GM12878 (cell line): ENCODE measurements around the gene ANO3. TPM values are rescaled to one million over a fixed set of nuclear protein-coding genes. Genes with fewer than 3 reads are reported as not detected.

Experiments
- ATAC-seq: fragments of 200-7000 bp; cut with Tn5 transposase; 3 replicates; pipeline ENCODE4 v1.9.1; 2020; ENCODE audit warnings: mild to moderate bottlenecking, moderate library complexity
- BruUV-seq: library from RNA; stranded (reverse); fragments of 400-500 nt; replicated peaks from 2 replicates; lab custom pipeline; 2021; lab: Mats Ljungman, UMichigan
- CTCF ChIA-PET: fragments of 300-600 bp; sonication (Branson Sonifier 250); formaldehyde crosslinking; extraction: SDS; loops from one replicate; lab custom pipeline; 2021; ENCODE audit warnings: inconsistent platforms; lab: Yijun Ruan, JAX
- POLR2A ChIA-PET: fragments of 350-600 bp; formaldehyde crosslinking; extraction: SDS; loops from one replicate; lab custom pipeline; 2021; ENCODE audit warnings: inconsistent platforms; lab: Charles Lee
- RAD21 ChIA-PET: fragments of 300-600 bp; sonication (Branson Sonifier 250); formaldehyde crosslinking; loops from one replicate; lab custom pipeline; 2023; ENCODE audit warnings: antibody characterized with exemption; ENCODE audit not compliant: unreplicated experiment; lab: Charles Lee
- SMC1A ChIA-PET: fragments of 300-600 bp; sonication (Branson Sonifier 250); formaldehyde crosslinking; loops from one replicate; lab custom pipeline; 2023; ENCODE audit not compliant: unreplicated experiment, uncharacterized antibody; lab: Charles Lee
- DNase-seq: peaks from one replicate; pipeline ENCODE4 v3.0.0-alpha.2; 2011; ENCODE audit warnings: low read depth, low spot score
- FAIRE-seq: peaks from 3 replicates; lab custom pipeline; 2011; peaks lifted over from hg19 to GRCh38; lab: Jason Lieb, UNC
- H2AFZ ChIP-seq: 2 replicates; pipeline ENCODE4 v1.6.0; 2011; ENCODE audit warnings: low read depth, low read length, control low read depth; ENCODE audit not compliant: control insufficient read depth
- H3K27ac ChIP-seq: 2 replicates; pipeline ENCODE4 v1.5.1; 2011; ENCODE audit warnings: control low read depth; ENCODE audit not compliant: control insufficient read depth, insufficient read depth
- H3K27me3 ChIP-seq, 2 experiments: replicated peaks in 1 of 2; 2 replicates each; pipeline versions ENCODE4 v1.6.0 to v1.6.1; 2011; ENCODE audit warnings: low read length in 1 of 2; ENCODE audit not compliant: control insufficient read depth in 2 of 2, insufficient read depth in 2 of 2
- H3K36me3 ChIP-seq, 2 experiments: 2 replicates each; pipeline ENCODE4 v1.5.1; 2011; ENCODE audit warnings: low read length in 1 of 2; ENCODE audit not compliant: control insufficient read depth in 2 of 2, insufficient read depth in 2 of 2
- H3K4me1 ChIP-seq: 2 replicates; pipeline ENCODE4 v1.6.1; 2011; ENCODE audit warnings: mild to moderate bottlenecking, low read length, moderate library complexity, mixed read lengths; ENCODE audit not compliant: control insufficient read depth, insufficient read depth
- H3K4me2 ChIP-seq: 2 replicates; pipeline ENCODE4 v1.6.0; 2011; ENCODE audit warnings: control low read depth; ENCODE audit not compliant: control insufficient read depth, insufficient read depth
- H3K4me3 ChIP-seq: fragments of 200-600 bp; sonication (generic); 2 replicates; pipeline ENCODE4 v1.5.1; 2016
- H3K79me2 ChIP-seq: 2 replicates; pipeline ENCODE4 v1.6.0; 2011; ENCODE audit warnings: low read length; ENCODE audit not compliant: control insufficient read depth, insufficient read depth
- H3K9ac ChIP-seq: 2 replicates; pipeline ENCODE4 v1.8.0; 2011; ENCODE audit warnings: low read length, control low read depth, mixed read lengths; ENCODE audit not compliant: control insufficient read depth, insufficient read depth
- H3K9me3 ChIP-seq: replicated peaks from 3 replicates; pipeline ENCODE4 v1.5.1; 2011; ENCODE audit warnings: mild to moderate bottlenecking, low read length; ENCODE audit not compliant: control insufficient read depth, insufficient read depth
- H4K20me1 ChIP-seq: 2 replicates; pipeline ENCODE4 v1.6.0; 2011; ENCODE audit not compliant: control insufficient read depth, insufficient read depth
- SMAD1 ChIP-seq: fragments of 450-650 bp; IDR thresholded peaks from 2 replicates; pipeline ENCODE4 v1.6.1; 2018; ENCODE audit warnings: mild to moderate bottlenecking, low read depth; ENCODE audit not compliant: partially characterized antibody
- WGBS: methylation state at CpG from one replicate; pipeline ENCODE4 v1.1.6; 2016; ENCODE audit warnings: low lambda C conversion rate; ENCODE audit not compliant: insufficient replicate concordance, insufficient coverage; ENCODE audit errors: missing lambda C conversion rate; 5-methylcytosine and 5-hydroxymethylcytosine counted together
- in situ Hi-C: fragments of 300-500 bp; cut with MboI; formaldehyde crosslinking; loops from 9 replicates; pipeline ENCODE4 v1.14.3; 2018; ENCODE audit warnings: mixed read lengths
- intact Hi-C: fragments of 100-400 bp; cut with micrococcal nuclease; formaldehyde crosslinking; loops from one replicate; pipeline ENCODE4 v1.14.2; 2022; ENCODE audit not compliant: unreplicated experiment
- polyA plus RNA-seq, 11 experiments: library from polyadenylated mRNA; depleted of rRNA in 4 of 11; unstranded in 6 of 11; stranded (reverse) in 5 of 11; fragments of >200 nt; fragmentation: Nextera tagmentation in 4 of 11; fragmentation: Illumina TruSeq in 1 of 11; extraction: Ambion mirVana in 4 of 11; extraction: Trizol in 1 of 11; gene quantifications; 1 replicate in 1 of 11; 2 replicates in 10 of 11; pipeline versions ENCODE4 v1.2.1 to v1.2.3, GENCODE V29; 2011 to 2016; ENCODE audit warnings: inconsistent platforms in 2 of 11, missing spikeins in 2 of 11, low read depth in 1 of 11
- total RNA-seq, 4 experiments: library from RNA; depleted of rRNA in 3 of 4; stranded (reverse); fragments of >200 nt in 3 of 4; fragmentation: Illumina TruSeq in 1 of 4; extraction: Trizol in 1 of 4; gene quantifications; 2 replicates each; pipeline versions ENCODE4 v1.2.1 to v1.2.3, GENCODE V29; 2013 to 2021
- TF ChIP-seq, protein P1 (sequence below): fragments of 450-650 bp; IDR thresholded peaks from 2 replicates; pipeline ENCODE4 v1.6.1; 2016; ENCODE audit warnings: mild to moderate bottlenecking, moderate library complexity, borderline replicate concordance

Gene ANO3
- total and polyA plus RNA-seq, 10 of the 15 experiments (the other 5 are each of a cell fraction or from before 2014, with no cell fraction given) = 0.13 to 5.9 (median 0.44) TPM

DNA sequence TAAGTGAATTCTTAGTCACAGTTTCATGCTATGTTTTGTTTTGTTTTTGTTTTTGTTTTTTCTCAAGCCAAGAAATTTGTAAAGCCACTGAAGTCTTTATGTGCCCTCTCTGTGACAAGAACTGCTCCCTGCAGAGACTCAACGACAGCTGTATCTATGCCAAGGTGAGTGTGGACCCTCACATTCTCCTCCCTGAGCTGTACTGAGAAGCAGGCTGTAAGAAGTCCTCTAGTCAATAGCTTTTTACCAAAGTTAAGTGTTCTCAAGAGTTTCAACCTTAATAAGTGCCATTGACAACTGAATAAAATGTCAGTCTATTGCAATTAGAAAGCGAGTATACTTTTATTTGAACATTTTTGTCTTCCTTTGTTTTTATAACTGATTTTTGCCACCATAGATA is 221.3 kb downstream of the ANO3 start:
- no peak overlapping the region for H2AFZ ChIP-seq
- ChIA-PET POLR2A (interaction anchor here (0.7 kb wide), 1 partner anchor 575 kb away, joined by 3 read pairs; no protein-coding TSS in a partner anchor), RAD21 (no interaction called here), SMC1A (interaction anchor here (1.1 to 1.4 kb wide), 3 partner anchors 11 to 20 kb away, joined by 3 to 4 read pairs (median 3); no protein-coding TSS in a partner anchor), CTCF (interaction anchor here (2.8 to 3.6 kb wide), 2 partner anchors 82 to 255 kb away, joined by 25 to 40 read pairs; no protein-coding TSS in a partner anchor)
- H4K20me1 ChIP-seq = no peaks in the 10 kb centered on the region
- in situ Hi-C loops = loop anchor here (10.0 kb wide), 1 partner anchor 258 kb away; no protein-coding TSS in a partner anchor
- intact Hi-C loops = loop anchor here (5.0 to 10.0 kb wide), 2 partner anchors 79 to 218 kb away; partner anchors contain the start of gene ANO3
- no peaks in the 10 kb centered on the region for H3K9me3 ChIP-seq
- no peaks in the 10 kb centered on the region for H3K27me3 ChIP-seq
- FAIRE-seq (no peak), ATAC-seq (no peak), DNase-seq (no peak)
- no TSS peak for BruUV-seq
- H3K9ac ChIP-seq = no peak overlapping the region
- no peaks in the 10 kb centered on the region for H3K36me3 ChIP-seq
- WGBS = 24% methylated on average over 2 of the region's 2 CpGs
- no peaks in the 10 kb centered on the region for H3K79me2 ChIP-seq
- no peak overlapping the region for H3K4me2 ChIP-seq
- no peak overlapping the region for H3K27ac ChIP-seq
- no peaks in the 10 kb centered on the region for H3K4me1 ChIP-seq
- TF ChIP-seq SMAD1 = no peak
- TF ChIP-seq, protein P1, sequence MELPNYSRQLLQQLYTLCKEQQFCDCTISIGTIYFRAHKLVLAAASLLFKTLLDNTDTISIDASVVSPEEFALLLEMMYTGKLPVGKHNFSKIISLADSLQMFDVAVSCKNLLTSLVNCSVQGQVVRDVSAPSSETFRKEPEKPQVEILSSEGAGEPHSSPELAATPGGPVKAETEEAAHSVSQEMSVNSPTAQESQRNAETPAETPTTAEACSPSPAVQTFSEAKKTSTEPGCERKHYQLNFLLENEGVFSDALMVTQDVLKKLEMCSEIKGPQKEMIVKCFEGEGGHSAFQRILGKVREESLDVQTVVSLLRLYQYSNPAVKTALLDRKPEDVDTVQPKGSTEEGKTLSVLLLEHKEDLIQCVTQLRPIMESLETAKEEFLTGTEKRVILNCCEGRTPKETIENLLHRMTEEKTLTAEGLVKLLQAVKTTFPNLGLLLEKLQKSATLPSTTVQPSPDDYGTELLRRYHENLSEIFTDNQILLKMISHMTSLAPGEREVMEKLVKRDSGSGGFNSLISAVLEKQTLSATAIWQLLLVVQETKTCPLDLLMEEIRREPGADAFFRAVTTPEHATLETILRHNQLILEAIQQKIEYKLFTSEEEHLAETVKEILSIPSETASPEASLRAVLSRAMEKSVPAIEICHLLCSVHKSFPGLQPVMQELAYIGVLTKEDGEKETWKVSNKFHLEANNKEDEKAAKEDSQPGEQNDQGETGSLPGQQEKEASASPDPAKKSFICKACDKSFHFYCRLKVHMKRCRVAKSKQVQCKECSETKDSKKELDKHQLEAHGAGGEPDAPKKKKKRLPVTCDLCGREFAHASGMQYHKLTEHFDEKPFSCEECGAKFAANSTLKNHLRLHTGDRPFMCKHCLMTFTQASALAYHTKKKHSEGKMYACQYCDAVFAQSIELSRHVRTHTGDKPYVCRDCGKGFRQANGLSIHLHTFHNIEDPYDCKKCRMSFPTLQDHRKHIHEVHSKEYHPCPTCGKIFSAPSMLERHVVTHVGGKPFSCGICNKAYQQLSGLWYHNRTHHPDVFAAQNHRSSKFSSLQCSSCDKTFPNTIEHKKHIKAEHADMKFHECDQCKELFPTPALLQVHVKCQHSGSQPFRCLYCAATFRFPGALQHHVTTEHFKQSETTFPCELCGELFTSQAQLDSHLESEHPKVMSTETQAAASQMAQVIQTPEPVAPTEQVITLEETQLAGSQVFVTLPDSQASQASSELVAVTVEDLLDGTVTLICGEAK = no peak
- no peak overlapping the region for H3K4me3 ChIP-seq
